GM19328 (cell line): ENCODE results near the gene WNT7B.

ENCODE experiments used
- ATAC-seq: cut with Tn5 transposase; IDR thresholded peaks from one replicate; pipeline ENCODE4 v1.9.1; 2021; ENCODE audit warnings: mild to moderate bottlenecking, moderate library complexity; ENCODE audit not compliant: unreplicated experiment

WNT7B gene

DNA sequence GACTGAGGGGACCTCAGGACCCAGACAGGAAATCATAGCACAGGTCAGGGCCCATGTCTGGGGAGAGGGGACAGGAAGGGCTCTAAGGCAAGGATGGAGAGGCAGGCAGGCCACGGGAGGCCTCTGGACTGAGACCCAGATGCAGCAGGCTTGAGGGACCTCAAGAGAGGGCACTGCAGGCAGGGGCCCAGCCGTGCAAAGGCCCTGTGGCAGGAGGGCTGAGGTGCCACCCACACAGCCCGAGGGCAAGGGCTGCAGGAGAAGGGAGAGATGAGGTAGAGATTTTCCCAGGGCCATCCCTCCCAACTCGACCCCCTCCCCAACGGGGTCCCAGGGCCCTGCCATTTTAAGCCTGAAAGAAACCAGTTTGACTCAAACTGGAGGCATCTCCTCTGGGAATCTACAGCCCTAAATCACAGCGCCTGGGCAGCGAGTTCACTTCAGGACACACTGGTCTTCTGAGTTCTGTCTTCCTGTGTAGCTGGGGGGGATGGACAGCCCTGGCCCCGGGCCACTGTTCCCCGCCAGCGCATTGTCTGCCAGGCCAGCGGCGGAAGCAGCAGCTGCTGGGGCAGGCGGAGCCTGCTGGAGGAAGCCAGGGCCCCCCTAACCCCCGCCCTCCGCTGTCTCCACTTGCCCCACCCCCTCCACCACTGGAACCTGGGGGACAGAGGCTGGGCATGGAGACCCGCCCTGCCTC, 20.3 kb upstream of the WNT7B start:
- ATAC-seq: no peak

DNA sequence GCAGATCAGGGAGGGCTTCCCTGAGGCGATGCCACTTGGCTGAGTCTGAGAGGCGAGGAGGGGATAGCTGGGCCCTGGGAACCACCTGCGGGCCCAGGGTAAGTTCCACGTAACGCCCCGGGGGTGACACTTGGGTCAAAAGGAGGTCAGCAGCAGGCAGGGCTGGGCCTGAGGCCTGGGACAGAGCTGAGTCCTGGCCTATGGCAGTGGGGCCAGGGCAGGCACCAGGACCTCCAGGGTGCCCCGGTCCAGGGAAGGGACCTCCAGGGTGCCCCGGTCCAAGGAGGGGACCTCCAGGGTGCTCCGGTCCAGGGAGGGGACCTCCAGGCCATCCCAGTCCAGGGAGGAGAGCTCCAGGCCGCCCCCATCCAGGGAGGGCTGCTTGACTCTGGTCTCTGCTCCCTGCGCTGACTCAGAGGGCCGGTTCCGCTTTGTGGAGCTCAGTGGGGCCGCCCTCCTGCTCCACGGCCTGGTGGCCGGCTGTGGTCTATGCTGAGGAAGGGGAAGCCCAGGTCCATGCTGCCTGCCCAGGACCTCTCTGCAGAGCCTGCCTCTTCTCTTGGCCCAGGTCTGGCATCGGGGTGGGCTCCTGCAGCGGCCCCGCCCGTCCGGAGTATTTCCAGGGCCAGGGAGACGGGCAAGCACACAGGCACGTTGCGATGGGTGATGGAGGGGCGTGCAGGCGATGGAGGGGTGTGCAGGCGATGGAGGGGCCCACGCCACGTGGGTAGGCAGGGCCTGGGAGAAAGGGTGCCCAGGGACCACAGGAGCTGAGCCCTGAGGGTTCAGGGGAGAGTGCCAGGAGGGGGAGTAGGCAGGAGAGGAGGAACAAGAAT, 19.5 kb upstream of the WNT7B start:
- no peak for ATAC-seq

DNA sequence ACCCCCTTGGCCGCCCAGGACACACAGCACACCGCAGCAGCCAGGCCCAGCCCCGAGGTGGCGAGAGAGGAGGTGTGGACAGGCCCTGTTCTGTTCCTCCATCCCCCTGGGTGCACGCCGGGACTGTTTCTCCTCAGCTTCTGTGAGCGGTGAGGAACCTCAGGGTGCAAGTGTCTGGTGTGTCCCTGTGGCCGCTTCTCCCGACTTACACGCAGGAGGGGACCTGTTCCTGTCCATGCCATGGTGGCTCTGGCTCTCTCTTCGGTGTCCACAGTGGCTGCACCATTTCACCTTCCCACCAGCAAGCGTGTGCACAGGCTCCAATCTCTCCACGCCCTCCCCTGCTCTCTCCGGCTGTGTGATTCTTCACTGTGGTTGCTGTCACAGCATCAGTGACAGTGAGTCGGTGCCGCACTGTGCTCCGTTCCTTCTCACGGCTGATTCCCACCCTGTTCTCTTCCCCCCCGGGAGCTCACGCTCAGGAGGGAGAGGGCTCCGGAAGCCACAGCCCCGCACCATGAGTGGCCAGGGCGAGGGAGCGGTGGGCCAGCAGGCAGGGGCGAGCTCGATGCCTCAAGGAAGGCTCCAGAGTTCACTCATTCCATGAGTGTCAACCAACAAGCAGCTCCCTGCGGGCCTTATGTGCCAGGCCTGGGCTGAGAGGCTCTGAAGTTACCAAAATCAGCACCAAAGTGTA, 18.6 kb upstream of the WNT7B start:
- no peak for ATAC-seq

DNA sequence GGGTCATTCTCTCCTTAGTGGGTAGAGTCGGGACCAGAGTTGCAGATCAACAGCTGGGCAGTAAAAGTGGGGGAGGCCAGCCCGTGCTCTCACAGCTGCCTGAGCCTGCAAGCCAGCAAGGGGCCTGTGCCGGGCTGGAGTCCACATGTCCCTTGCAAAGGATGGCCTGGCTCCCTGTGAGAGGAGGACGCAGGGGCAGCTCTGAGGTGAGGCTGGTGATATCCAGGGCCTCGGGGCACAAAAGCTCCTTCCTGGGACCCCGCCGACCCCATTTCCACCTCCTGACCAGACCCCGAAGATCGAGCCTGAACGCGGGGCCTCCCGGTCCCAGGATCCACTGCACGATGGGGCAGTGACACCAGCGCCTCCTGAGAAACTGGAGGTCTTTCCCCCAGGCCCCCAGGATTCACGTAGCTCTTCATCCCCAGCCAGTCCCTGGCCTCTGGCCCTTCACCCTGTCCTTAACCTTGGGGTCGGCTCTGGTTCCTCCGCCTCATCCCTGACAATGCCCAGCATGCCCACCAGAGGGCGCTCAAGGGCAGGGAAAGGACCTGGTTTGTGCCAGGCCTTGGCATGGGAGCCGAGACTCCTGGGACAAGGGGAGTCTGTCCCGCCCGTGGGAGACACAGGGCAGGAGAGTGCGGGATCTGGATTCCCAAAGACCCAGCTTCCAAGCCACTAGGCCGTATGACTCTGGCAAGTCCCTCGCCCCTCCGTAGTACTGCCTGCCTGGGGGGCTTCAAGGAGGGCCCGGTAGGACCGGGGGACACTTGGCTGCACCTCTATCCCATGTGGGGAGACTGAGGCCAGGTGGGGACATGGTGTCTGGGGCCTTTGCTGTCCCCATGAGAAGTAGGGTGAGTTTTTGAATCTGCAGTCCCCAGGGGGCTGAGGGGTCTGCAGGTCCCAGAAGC, 17.8 kb upstream of the WNT7B start:
- ATAC-seq: no peak

DNA sequence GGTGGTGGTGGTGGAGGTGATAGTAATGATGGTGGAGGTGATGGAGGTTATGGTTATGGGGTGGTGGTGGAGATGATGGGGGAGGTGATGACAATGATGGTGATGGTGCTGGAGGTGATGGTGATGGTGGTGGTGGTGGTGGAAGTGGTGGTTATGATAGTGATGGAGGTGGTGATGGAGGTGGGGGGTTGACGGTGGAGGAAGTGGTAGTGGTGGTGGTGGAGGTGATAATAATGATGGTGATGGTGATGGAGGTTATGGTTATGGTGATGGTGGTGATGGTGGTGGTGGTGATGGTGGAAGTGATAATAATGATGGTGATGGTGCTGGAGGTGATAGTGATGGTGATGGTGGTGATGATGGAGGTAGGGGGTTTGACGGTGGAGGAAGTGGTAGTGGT, 16.9 kb upstream of the WNT7B start:
- ATAC-seq: no peak

DNA sequence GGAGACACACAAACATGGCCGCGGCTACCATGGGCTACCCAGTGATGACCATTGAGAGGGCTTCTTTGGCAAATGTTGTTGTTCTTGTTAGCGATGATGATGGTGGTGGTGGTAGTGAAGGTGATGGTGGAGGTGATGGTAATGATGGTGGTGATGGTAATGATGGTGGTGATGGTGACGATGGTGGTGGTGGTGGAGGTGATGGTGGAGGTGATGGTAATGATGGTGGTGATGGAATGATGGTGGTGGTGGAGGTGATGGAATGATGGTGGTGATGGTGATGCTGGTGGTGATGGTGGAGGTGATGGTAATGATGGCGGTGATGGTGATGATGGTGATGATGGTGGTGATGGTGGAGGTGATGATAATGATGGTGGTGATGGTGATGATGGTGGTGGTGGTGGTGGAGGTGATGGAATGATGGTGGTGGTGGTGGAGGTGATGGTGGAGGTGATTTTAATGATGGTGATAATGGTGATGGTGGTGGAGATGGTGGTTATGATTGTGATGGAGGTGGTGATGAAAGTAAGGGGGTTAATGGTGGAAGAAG, 16.3 kb upstream of the WNT7B start:
- no peak for ATAC-seq

DNA sequence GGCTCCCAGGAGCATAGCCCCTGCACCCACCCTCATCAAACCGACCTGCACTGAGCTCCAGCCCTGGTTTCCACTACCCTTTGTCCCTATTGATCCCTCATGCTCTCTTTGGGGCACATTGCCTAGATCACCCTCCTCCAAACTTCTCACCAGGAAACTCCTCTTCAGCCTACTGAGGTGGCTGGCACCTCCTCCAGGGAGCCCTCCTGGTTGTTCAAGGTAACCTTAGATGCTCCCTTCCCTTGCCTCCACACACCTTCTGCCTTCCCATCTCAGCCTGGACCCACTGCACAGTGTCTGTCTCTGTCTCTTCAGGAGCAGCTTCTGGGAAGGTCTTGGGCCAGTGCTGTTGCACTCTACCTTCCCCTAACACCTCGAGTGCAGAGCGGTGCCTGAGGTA, 15.8 kb upstream of the WNT7B start:
- ATAC-seq: no peak

DNA sequence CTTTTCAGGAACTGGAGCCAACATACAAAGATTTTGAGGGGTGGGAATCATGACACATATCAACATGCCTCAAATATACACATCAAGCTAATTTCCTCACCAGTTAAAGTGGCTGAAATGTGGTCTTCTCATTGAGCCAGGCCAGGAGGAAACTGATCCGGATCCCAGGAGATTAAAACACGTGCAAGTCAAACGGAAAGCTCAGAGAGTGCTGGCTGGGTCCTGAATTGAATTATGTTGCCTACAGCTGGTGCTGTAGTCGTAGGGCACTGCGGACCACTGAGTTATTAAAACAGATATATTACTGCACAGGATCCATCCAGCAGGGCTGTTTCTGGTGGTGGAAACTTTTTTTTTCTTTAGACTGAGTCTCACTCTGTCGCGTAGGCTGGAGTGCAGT, 14.1 kb upstream of the WNT7B start:
- ATAC-seq: no peak

DNA sequence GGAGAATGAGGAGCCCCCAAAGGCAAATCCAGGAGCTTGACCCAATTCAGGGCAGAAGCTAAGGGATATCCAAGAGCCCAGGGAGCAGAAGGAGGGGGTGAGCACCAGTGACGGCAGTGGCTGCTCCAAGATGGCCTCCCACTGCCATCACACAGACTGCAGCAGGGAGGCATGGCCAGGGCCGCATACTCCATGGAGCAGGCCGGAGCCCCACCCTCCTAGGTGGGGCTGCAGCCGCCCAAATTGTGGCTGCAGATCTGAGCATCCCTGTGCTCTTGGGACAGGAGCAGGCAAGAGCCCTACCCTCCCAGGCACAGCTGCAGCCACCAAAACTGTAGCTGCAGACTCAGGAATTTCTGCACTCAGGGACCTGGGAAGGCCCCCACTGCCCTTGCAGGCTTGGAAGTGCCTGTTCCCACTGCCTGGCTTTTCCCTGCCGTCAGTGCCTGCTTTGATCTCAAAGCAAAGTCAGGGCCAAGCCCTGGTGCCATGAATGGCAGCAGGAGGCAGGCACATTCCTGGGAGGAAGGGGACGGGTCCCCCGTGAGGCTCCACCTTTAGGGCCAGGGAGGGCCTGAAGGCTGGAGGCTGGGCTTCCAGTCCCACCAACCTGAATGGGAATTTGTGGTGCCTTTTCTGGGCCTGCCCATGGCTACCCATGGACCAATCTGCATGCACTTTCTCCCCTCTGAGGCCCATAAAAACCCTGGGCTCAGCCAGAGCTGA, 10.3 kb upstream of the WNT7B start:
- ATAC-seq: no peak

DNA sequence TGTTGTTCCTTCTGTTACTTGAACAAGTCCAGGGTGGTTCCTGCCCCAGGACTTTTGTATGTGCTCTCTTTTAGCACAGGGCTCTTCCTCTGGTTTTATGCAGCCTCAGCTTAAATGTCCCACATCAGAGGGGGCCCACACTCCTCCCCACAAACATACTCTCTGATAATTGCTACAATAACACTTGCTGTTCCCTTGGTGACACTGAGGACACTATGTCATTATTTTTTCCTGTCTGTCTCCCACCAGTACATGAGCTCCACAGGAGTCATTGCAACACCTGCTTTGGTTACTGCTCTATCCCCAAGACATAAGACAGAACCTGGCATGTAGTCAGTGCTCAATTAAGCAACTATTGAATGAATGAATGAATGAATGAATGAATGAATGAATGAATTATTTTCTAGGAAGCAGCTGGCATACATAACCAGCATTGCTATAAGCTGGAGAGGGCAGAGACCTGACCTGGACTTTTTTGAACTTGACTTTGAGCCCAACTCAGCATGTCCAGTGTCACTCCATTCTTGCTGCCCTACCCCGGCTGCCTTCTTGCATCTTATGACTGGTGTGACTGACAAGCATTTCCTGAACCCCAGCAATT, 7.5 kb upstream of the WNT7B start:
- no peak for ATAC-seq

DNA sequence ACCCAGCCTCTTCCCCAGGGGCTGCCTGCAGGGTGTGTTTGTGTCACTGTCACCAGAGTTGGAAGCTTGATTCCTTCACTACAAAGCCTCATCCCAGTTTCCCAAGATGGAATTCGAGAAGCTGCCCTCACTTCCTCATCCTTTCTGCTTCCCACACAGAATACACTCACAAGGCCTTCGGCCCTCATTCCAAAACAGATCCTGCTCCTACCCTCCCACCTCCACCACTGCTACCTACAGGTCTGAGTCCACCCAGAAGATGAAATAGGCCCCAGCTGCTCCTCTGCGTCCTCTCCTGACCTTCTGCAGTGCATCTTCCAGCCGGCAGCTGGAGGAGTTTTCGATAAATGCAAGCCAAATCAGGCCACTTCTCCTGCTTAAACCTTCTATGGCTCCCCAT, 6.8 kb upstream of the WNT7B start:
- no peak for ATAC-seq

DNA sequence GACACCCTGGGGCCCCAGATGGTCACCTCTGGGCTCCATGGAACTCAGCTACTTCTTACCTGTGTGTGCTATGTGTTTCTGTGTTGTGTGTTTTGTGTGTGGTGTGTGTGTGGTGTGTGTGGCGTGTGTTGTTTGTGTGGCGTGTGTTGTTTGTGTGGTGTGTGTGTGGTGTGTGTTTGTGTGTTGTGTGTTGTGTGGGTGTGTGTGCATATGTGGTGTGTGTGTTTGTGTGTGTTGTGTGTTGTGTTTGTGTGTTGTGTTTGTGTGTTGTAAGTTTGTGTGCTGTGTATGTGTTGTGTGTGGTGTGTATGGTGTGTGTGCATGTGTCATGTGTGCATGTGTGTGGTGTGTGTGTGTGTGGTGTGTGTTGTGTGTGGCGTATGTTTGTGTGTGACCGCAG, 3.8 kb upstream of the WNT7B start:
- no peak for ATAC-seq

DNA sequence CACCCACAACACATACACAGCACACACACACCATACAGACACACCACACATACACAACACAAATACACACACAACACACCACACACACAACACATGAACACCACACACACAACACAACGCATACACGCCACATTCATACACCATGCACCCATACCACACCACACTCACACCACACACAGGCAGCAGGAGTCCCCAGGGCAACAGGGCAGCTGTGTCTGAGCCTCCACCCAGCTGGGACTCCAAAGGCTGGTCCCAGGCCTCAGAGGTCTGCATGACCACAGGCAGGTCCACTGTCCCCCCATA, 3.3 kb upstream of the WNT7B start:
- no peak for ATAC-seq

DNA sequence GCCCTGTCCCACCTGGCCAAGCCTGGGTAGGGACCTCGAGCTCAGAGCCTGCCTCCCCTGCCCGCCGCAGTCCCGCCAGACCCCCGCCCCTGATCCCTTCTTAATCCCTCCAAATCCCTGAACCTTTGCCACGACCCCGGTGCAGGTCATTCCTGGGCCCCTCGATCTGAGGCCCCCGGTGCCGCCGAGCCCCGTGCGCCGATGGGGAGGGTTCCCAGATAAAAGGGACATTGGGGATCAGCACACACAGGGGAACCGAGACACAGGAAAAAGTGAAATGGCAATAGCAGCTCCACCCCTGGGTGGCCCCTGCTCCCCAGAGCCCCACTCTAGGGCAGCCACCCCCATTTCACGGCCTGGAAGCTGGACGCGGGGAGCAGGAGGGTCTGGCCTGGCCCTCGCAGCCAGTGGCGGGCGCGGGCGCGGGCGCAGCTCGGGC, 1.3 kb upstream of the WNT7B start:
- no peak for ATAC-seq

DNA sequence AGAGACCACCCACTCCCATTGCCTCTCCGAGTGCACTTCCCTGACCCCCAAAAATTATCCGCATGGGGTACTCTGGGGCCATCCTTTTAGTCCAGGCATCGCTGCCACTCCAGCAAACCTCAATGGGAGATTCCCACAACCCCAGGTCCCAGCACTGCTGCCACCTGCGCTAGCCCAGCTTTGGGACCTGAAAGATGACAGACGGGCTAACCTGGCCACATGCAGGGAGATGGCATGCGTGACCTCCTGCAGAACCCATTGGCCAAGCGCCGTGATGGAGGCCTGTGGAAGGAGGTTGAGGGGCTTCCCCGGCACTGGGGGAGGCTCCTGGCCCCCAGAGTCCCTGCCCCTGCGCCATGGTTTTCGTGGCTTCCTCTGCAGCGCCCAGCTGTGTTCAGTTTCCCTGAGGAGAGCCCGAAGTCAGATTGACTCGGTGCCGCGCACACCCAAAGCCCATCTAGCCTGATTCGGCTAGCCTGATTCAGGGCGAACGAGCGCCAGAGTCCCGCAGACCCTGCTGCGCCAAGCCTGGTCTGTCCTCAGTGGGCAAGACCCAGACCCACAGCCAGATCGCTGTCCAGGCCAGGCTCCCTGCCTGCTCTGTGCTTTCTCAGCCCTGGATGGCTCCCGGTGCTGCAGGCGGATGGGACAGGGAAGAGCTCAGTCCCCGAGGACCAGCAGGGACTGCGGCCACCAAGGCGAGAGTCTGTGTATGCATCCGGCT, 751 bp upstream of the WNT7B start:
- no peak for ATAC-seq

DNA sequence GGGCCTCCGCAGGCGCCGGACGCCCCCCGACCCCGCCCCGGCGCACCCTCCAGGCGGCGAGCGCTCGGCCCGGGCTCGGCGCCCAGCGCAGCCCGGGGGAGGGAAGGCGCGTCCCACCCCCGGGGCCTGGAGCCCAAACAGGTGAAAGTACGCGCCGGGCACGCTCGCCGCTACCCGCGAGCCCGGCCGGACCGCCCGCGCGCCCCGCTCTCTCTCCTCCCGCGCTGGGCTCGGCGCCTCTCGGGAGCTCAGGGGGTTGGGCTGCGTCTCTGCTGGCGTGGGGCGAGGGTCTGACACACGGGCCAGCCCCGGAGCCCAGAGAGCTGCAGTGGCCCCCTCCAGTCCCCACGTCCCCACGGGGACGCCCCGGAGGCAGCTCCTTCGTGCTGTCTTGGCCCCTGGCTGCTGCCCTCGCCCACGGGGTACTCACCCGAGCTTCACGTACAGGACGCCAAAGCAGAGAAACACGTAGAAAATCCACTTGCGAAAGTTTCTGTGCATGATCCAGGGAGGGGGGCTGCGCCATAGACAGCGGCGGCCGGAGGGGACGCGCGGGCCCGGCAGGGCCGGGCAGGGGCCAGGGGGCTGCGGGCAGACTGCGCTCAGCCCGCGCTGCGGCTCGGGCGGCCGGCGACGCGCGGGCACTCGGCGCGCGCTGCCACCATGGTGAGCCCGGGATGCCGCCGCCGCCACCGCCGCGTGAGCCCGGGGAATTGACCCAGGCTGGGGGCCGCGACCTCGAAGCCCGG, 534 bp downstream of the WNT7B start:
- no peak for ATAC-seq

DNA sequence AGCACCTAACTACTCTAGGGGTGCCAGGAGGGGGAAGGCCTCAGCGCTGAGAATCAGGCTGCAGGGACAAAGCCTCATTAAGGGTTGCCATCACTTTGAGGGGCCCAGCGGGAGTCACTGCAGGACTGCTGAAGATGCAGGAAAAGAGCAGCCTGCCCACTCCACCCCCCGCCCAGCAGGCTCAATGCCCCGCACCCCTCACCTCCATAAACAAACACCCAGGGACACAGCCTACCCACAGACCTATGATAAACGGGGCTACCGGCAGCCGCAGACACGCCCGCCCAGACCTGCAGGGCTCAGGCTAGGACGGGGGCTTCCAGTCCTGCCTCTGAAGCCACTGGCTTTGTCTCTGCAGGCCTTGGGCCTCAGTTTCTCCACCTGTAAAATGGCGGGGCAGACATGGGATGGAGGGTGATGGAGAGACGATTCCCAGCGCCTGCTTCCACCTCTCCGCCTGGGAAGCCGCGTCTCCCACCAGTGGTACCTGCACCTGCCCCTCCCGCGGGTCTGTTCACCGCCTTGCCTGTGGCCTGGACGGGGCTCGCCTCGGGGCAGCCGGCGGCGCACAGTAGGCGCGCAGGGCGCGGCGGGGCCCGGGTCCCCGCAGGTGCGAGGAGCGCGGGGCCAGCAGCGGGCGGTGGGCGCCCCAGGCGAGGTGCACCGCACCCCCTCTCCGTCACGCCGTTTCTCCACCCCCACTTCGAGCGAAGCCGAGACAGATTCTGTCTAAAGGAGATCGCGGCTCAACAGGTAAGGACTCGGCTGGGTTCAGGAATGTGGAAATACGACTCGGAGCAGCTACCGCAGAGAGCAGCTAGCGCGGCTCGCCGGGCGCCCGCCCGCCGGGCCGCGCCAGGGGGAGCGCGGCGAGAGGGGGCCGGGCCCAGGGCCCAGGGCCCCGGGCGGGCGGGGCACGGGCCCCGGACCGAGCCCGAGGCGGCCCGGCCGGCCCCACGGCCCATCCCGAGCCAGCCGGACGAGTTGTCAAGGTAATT, 1.5 kb downstream of the WNT7B start:
- ATAC-seq: no peak
